Measurements from ENCODE around the gene ZNF407.

The ZNF407 gene

DNA sequence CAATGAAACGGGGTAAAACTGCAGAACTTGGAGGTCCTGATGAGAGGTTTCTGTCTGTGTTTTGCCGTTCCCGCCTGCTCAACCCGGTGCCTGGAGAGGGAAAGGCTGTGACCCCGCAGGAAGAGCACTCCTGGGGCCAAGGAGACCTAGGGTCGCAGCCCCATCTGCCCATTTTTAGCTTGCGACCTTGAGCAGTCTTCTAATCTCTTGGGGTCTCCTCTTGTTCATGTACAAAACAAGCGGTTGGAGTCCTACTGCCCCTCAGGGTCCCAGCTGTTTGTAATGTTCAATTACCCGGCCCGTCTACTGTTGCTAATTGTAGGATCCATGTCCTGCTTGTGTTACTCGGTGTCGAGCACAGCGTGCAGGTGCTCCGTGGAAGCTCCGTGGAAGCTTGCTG, 506.8 kb downstream of the ZNF407 start:
- Histone ChIP-seq H3K36me3 (ENCODE audit: low read length) (no peaks in the 10 kb centered on the region), H3K9me3 (ENCODE audit: insufficient read depth, low read length) (peaks cover 11% of the 10 kb centered on the region; the same call in 1 of the 2 replicates), H3K27me3 (ENCODE audit: low read length) (no peaks in the 10 kb centered on the region; the same call in 1 of the 2 replicates), H3F3A (ENCODE audit: insufficient read depth) (no peaks in the 10 kb centered on the region), H2AFZ (ENCODE audit: low read depth, low read length, severe bottlenecking) (no peak overlapping the region), H3K79me2 (ENCODE audit: insufficient read depth, low read length) (no peaks in the 10 kb centered on the region), H4K20me1 (ENCODE audit: low read depth, low read length) (no peaks in the 10 kb centered on the region), H3K9me2 (replicated peaks; ENCODE audit: insufficient read depth, low read length) (no peaks in the 10 kb centered on the region), H3K4me3 (ENCODE audit: insufficient read depth, low read length, poor library complexity, severe bottlenecking) (no peak overlapping the region), H3K9ac (ENCODE audit: low read length) (no peak overlapping the region), H3K4me2 (ENCODE audit: low read depth, low read length, poor library complexity, severe bottlenecking) (no peak overlapping the region), H3K27ac (ENCODE audit: low read depth, low read length) (no peak overlapping the region)
- TF ChIP-seq, protein P1, sequence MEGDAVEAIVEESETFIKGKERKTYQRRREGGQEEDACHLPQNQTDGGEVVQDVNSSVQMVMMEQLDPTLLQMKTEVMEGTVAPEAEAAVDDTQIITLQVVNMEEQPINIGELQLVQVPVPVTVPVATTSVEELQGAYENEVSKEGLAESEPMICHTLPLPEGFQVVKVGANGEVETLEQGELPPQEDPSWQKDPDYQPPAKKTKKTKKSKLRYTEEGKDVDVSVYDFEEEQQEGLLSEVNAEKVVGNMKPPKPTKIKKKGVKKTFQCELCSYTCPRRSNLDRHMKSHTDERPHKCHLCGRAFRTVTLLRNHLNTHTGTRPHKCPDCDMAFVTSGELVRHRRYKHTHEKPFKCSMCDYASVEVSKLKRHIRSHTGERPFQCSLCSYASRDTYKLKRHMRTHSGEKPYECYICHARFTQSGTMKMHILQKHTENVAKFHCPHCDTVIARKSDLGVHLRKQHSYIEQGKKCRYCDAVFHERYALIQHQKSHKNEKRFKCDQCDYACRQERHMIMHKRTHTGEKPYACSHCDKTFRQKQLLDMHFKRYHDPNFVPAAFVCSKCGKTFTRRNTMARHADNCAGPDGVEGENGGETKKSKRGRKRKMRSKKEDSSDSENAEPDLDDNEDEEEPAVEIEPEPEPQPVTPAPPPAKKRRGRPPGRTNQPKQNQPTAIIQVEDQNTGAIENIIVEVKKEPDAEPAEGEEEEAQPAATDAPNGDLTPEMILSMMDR (IDR thresholded peaks at IDR 0.05; ENCODE audit: insufficient read depth, low read length, poor library complexity, severe bottlenecking): no peak
- TF ChIP-seq EZH2phosphoT487 (conservative IDR thresholded peaks at IDR 0.05; ENCODE audit: low read length): no peak

GRCh38 chr18:75105551-75106254, 508.0 kb downstream of the ZNF407 start:
- no peaks in the 10 kb centered on the region for H3K36me3 ChIP-seq (ENCODE audit: low read length)
- H4K20me1 ChIP-seq (ENCODE audit: low read depth, low read length): no peaks in the 10 kb centered on the region
- H3K9me3 ChIP-seq (ENCODE audit: insufficient read depth, low read length): peaks cover 9% of the 10 kb centered on the region; the same call in 1 of the 2 replicates
- H2AFZ ChIP-seq (ENCODE audit: low read depth, low read length, severe bottlenecking): no peak overlapping the region
- H3K9ac ChIP-seq (ENCODE audit: low read length): no peak overlapping the region
- no peak overlapping the region for H3K27ac ChIP-seq (ENCODE audit: low read depth, low read length)
- H3K4me3 ChIP-seq (ENCODE audit: insufficient read depth, low read length, poor library complexity, severe bottlenecking): no peak overlapping the region
- no peaks in the 10 kb centered on the region for H3K79me2 ChIP-seq (ENCODE audit: insufficient read depth, low read length)
- H3K27me3 ChIP-seq (ENCODE audit: low read length): no peaks in the 10 kb centered on the region; the same call in 1 of the 2 replicates
- H3K9me2 ChIP-seq (replicated peaks; ENCODE audit: insufficient read depth, low read length): no peaks in the 10 kb centered on the region
- TF ChIP-seq, protein P1 (IDR thresholded peaks at IDR 0.05; ENCODE audit: insufficient read depth, low read length, poor library complexity, severe bottlenecking): no peak
- TF ChIP-seq EZH2phosphoT487 (conservative IDR thresholded peaks at IDR 0.05; ENCODE audit: low read length): no peak
- H3K4me2 ChIP-seq (ENCODE audit: low read depth, low read length, poor library complexity, severe bottlenecking): no peak overlapping the region
- no peaks in the 10 kb centered on the region for H3F3A ChIP-seq (ENCODE audit: insufficient read depth)

GRCh38 chr18:75106746-75107145, 509.1 kb downstream of the ZNF407 start:
- no peak overlapping the region for H3K9ac ChIP-seq (ENCODE audit: low read length)
- no peak overlapping the region for H2AFZ ChIP-seq (ENCODE audit: low read depth, low read length, severe bottlenecking)
- no peak overlapping the region for H3K27ac ChIP-seq (ENCODE audit: low read depth, low read length)
- H3K79me2 ChIP-seq (ENCODE audit: insufficient read depth, low read length): no peaks in the 10 kb centered on the region
- no peaks in the 10 kb centered on the region for H3K9me2 ChIP-seq (replicated peaks; ENCODE audit: insufficient read depth, low read length)
- no peak overlapping the region for H3K4me3 ChIP-seq (ENCODE audit: insufficient read depth, low read length, poor library complexity, severe bottlenecking)
- H3K4me2 ChIP-seq (ENCODE audit: low read depth, low read length, poor library complexity, severe bottlenecking): no peak overlapping the region
- TF ChIP-seq EZH2phosphoT487 (conservative IDR thresholded peaks at IDR 0.05; ENCODE audit: low read length): no peak
- TF ChIP-seq, protein P1 (IDR thresholded peaks at IDR 0.05; ENCODE audit: insufficient read depth, low read length, poor library complexity, severe bottlenecking): no peak
- no peaks in the 10 kb centered on the region for H3F3A ChIP-seq (ENCODE audit: insufficient read depth)
- H3K9me3 ChIP-seq (ENCODE audit: insufficient read depth, low read length): no peaks in the 10 kb centered on the region
- no peaks in the 10 kb centered on the region for H3K36me3 ChIP-seq (ENCODE audit: low read length)
- H4K20me1 ChIP-seq (ENCODE audit: low read depth, low read length): no peaks in the 10 kb centered on the region
- H3K27me3 ChIP-seq (ENCODE audit: low read length): no peaks in the 10 kb centered on the region; the same call in 1 of the 2 replicates
